ENCODE results near the gene FNBP1. TPM values are rescaled to one million over a fixed set of nuclear protein-coding genes. Genes with fewer than 3 reads are reported as not detected.

FNBP1 gene
- polyA plus RNA-seq, 12 donors = 14.8 to 67.8 (median 19.9) TPM; not detected in 1

- DNase-seq = no peak
Observed at GRCh38 chr9:129919841-129920240, 123.1 kb downstream of the FNBP1 start.

- DNase-seq = no peak
Observed at GRCh38 chr9:129919277-129919676, 123.7 kb downstream of the FNBP1 start.

GRCh38 chr9:129918296-129918950 lies 124.6 kb downstream of the FNBP1 start:
- no peak for DNase-seq

- no peak for DNase-seq
Observed at GRCh38 chr9:129916707-129917106, 126.3 kb downstream of the FNBP1 start.

GRCh38 chr9:129914051-129914450 lies 128.9 kb downstream of the FNBP1 start:
- no peak for DNase-seq

GRCh38 chr9:129910628-129911567 lies 132.1 kb downstream of the FNBP1 start:
- no peak for DNase-seq

- no peak for DNase-seq
Observed at GRCh38 chr9:129909851-129910250, 133.1 kb downstream of the FNBP1 start.

- DNase-seq = no peak
Observed at GRCh38 chr9:129908906-129909305, 134.1 kb downstream of the FNBP1 start.

- DNase-seq = no peak
Observed at GRCh38 chr9:129907201-129907600, 135.8 kb downstream of the FNBP1 start.

GRCh38 chr9:129906298-129906697 lies 136.7 kb downstream of the FNBP1 start:
- DNase-seq = no peak

- DNase-seq = no peak
Observed at GRCh38 chr9:129904734-129905133, 138.3 kb downstream of the FNBP1 start.

GRCh38 chr9:129902740-129903134 lies 140.3 kb downstream of the FNBP1 start:
- DNase-seq = no peak

- no peak for DNase-seq
Observed at GRCh38 chr9:129901993-129902739, 140.8 kb downstream of the FNBP1 start.

GRCh38 chr9:129900263-129901027 lies 142.5 kb downstream of the FNBP1 start:
- DNase-seq = no peak

- no peak for DNase-seq
Observed at GRCh38 chr9:129899620-129900019, 143.4 kb downstream of the FNBP1 start.

- DNase-seq = no peak
Observed at GRCh38 chr9:129898185-129898584, 144.8 kb downstream of the FNBP1 start.

GRCh38 chr9:129897263-129897662 lies 145.7 kb downstream of the FNBP1 start:
- DNase-seq = no peak

- no peak for DNase-seq
Observed at GRCh38 chr9:129895376-129896268, 147.4 kb downstream of the FNBP1 start.

- DNase-seq = no peak
Observed at GRCh38 chr9:129894120-129894823, 148.7 kb downstream of the FNBP1 start.

- no peak for DNase-seq
Observed at GRCh38 chr9:129891569-129891968, 151.4 kb downstream of the FNBP1 start.
